ENCODE results near the gene YWHAB. TPM values are rescaled to one million over a fixed set of nuclear protein-coding genes. Genes with fewer than 3 reads are reported as not detected.
A peak's percentile ranks its signal among the peaks of the same experiment; 100 is the strongest.

YWHAB gene
- total RNA-seq (2014; rRNA removed; shearing (Covaris generic)), result 84.0 and 95.5 TPM in 2 replicates

DNA sequence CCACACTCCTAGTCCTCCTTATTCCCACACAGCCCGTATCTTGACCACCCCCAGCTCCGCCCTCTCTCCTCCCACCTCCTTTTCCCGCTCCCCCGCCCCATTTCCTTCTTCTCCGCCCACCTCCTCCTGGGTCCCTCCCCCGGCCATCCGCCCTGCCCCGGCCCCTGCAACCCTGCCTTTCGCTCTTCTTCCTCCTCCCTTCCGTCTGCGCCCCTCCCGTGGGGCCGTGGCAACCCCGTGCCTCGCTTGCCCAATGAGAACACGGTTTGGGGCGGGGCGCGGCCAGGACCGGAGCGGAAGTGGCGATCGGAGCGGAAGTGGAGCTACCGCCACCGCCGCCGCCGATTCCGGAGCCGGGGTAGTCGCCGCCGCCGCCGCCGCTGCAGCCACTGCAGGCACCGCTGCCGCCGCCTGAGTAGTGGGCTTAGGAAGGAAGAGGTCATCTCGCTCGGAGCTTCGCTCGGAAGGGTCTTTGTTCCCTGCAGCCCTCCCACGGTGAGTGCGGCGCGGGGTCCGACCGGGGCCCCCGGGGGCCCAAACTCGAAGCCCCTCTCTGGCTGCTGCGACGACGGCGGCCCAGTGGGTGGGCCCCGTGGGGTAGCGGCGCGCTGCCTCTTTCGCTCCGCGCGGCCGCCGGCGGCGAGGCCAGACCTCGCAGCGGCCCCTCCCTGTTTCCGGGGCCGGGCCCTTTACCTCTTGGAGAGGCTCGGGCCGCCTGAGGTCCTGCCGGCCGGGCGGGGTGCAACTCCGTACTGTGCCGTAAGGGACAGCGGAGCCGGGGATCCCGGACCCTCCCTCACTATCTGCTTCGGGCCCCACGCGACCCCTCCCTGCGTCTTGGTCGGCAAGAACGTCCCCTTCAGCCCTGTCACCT lies at the start of gene YWHAB:
YWHAB (plus strand) TSS at position 314 of the 874 bp plus-strand sequence. CDS start 15,829 bp downstream, outside the sequence.
- Histone ChIP-seq H3K36me3 (peaks cover 45% of the 10 kb centered on the region), H3K27me3 (replicated peaks) (no peaks in the 10 kb centered on the region), H3K4me1 (replicated peaks) (peaks cover 15% of the 10 kb centered on the region), H3K4me3 (peak within 1 kb of the TSS; percentile 93), H3K27ac (peak within 1 kb of the TSS; percentile 86), H3K9me3 (replicated peaks) (no peaks in the 10 kb centered on the region)
- DNase-seq (ENCODE audit: low read depth in 1 of 2, low spot score in 2 of 2), result peak; percentile 95 to 99

DNA sequence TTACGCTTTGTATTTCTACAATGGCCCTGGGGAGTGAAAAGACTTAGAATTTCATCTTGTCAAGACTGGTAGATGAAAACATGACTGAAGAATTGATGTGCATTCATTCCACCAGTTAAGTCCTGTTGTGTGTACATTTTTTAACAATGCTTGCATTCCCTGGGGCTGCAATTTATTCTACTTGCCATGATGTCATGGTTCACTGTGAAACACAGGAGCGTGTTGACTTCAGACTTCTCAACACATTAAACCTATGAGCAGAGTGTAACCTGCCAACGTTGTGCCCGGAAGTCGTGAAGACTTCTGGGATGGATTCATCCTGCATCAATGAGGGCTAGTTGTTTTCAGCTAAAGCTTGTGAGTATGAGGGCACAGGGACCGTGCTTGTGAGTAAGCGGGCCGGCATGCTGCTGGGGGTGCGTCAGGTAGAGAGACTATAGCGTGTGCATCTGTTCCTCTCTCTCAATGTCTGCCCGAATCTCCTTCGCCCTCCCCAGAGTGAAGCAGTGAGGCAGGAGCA lies 48.8 kb upstream of the YWHAB start:
- no peak overlapping the region for H3K27ac ChIP-seq
- no peaks in the 10 kb centered on the region for H3K9me3 ChIP-seq (replicated peaks)
- no peak for DNase-seq (ENCODE audit: low read depth in 1 of 2, low spot score in 2 of 2)
- H3K4me1 ChIP-seq (replicated peaks), result no peaks in the 10 kb centered on the region
- H3K36me3 ChIP-seq, result no peaks in the 10 kb centered on the region
- H3K4me3 ChIP-seq, result no peak overlapping the region
- peaks cover 64% of the 10 kb centered on the region for H3K27me3 ChIP-seq (replicated peaks)

DNA sequence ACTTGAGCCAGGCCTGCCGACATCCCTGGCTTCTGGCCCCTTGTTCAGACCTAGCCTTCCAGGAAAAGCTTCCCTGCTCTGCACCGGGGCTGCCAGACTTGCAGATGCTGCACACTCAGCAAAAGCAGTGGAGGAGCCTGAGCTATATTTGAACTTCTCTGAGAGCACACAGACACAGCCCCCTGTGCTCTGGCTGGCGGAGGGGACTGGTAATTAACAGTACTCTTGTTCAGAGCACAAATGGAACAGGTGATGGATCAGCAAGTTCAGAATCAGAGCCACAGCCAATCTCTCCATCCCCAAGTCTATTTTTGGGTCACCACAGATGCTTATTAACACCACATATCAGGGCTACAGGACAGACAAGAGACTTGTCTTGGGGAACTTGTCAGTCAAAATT lies 47.6 kb upstream of the YWHAB start:
- DNase-seq (ENCODE audit: low read depth in 1 of 2, low spot score in 2 of 2), result no peak
- Histone ChIP-seq H3K4me3 (no peak overlapping the region), H3K27ac (no peak overlapping the region), H3K4me1 (replicated peaks) (no peaks in the 10 kb centered on the region), H3K27me3 (replicated peaks) (peaks cover 64% of the 10 kb centered on the region), H3K9me3 (replicated peaks) (no peaks in the 10 kb centered on the region), H3K36me3 (no peaks in the 10 kb centered on the region)

DNA sequence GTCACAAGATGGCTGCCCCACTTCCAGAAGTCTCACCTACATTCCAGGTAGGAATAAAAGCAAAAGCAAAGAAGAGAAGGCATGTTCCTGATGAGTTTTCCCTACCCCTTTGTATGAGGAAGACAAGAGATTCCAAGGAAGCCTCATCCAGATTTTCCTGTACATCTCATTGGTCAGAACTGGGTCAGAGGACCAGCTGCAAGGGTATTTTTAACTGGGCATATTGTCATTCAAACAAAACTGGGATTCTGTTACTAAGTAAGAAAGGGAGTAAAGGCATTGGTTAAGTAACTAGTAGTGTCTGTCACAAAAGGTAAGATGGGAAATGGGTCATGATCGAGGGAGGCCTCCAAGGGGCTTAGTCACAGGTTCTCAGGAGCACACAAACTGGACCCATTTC lies 47.0 kb upstream of the YWHAB start:
- DNase-seq (ENCODE audit: low read depth in 1 of 2, low spot score in 2 of 2), result no peak
- Histone ChIP-seq H3K4me3 (no peak overlapping the region), H3K36me3 (no peaks in the 10 kb centered on the region), H3K27ac (no peak overlapping the region), H3K4me1 (replicated peaks) (no peaks in the 10 kb centered on the region), H3K9me3 (replicated peaks) (no peaks in the 10 kb centered on the region), H3K27me3 (replicated peaks) (peaks cover 63% of the 10 kb centered on the region)

DNA sequence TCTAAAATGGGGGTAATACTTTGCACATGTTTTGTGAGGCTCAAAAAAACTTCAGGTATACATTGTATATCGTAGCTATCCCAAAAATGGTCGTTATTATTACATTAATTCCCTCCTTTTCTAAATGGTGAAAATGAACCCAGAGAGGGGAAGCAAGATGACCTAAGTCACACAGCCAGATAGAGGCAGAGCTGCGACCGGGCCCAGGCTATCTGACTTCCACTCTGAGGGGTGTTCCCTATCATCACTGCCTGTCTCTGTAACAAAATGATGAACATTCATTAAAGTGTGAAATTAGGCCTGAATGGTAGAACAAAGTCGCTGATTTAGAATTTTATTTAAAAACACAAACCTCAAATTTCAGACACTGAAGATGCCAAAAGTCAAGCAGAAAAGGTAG lies 46.0 kb upstream of the YWHAB start:
- no peaks in the 10 kb centered on the region for H3K36me3 ChIP-seq

DNA sequence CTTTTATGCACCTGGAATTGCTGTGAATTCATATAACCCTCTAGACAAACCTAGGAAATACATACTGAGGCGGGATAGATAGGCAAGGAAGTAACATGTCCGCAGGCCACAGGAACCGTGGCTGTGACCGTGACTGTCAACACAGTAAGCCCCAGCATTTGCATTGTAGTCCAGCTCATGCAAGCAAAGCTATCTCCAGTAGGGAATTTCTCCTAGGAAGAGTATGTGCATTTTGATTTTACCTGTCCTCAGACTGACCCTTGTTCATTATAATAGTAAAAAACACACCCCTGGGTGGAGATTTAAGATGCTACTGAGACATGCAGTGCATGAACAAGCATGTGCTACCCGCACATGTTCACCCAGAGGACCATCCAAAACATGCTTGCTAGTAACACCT lies 44.7 kb upstream of the YWHAB start:
- no peaks in the 10 kb centered on the region for H3K9me3 ChIP-seq (replicated peaks)
- no peaks in the 10 kb centered on the region for H3K4me1 ChIP-seq (replicated peaks)
- H3K27ac ChIP-seq, result no peak overlapping the region
- DNase-seq (ENCODE audit: low read depth in 1 of 2, low spot score in 2 of 2), result no peak
- no peaks in the 10 kb centered on the region for H3K36me3 ChIP-seq
- H3K4me3 ChIP-seq, result no peak overlapping the region
- H3K27me3 ChIP-seq (replicated peaks), result peaks cover 58% of the 10 kb centered on the region

More for the DNA sequence above, 46.0 kb upstream of the YWHAB start:
- no peak overlapping the region for H3K27ac ChIP-seq
- no peaks in the 10 kb centered on the region for H3K9me3 ChIP-seq (replicated peaks)
- no peaks in the 10 kb centered on the region for H3K4me1 ChIP-seq (replicated peaks)
- H3K27me3 ChIP-seq (replicated peaks), result peaks cover 62% of the 10 kb centered on the region
- no peak for DNase-seq (ENCODE audit: low read depth in 1 of 2, low spot score in 2 of 2)
- no peak overlapping the region for H3K4me3 ChIP-seq

DNA sequence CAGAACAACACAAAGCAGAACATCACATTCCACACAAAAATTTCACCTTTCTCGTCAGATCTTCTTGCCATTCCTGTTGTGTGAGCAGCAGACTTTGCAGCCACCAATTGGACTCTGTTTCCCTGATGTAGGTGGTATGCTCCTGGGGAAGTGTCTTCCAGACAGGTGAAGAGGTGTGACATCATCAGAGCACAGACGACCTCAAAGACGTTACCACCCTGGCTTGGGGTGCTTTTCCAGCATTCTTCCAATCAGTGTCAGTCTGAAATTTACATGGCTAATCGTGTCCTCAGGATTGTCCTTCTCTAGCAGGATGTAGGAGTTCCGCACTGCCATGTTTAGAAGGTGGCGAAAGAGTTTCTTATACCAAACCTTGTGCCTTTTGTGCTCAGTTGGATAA lies 43.5 kb upstream of the YWHAB start:
- peaks cover 51% of the 10 kb centered on the region for H3K27me3 ChIP-seq (replicated peaks)
- H3K36me3 ChIP-seq, result no peaks in the 10 kb centered on the region
- no peaks in the 10 kb centered on the region for H3K4me1 ChIP-seq (replicated peaks)
- no peak for DNase-seq (ENCODE audit: low read depth in 1 of 2, low spot score in 2 of 2)
- no peaks in the 10 kb centered on the region for H3K9me3 ChIP-seq (replicated peaks)
- H3K27ac ChIP-seq, result no peak overlapping the region
- no peak overlapping the region for H3K4me3 ChIP-seq

DNA sequence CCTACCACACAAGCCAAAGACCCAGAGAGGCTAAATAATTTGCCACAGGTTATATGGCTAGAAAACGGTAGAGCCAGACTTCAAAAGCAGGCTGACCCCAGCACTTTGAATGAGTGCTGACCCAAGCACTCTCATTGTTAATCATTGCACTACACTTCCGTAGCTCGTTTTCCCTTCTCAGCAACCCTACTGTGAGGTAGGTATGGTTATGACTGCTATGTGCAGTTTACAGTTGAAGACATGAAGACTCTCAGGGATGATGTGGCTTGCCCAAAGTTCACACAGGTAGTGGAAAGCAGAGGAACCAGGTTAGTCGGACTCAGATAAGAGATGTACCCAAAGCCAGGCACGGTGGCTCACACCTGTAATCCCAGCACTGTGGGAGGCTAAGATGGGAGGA lies 41.6 kb upstream of the YWHAB start:
- DNase-seq (ENCODE audit: low read depth in 1 of 2, low spot score in 2 of 2), result no peak
- no peaks in the 10 kb centered on the region for H3K36me3 ChIP-seq
- peaks cover 33% of the 10 kb centered on the region for H3K27me3 ChIP-seq (replicated peaks)
- no peaks in the 10 kb centered on the region for H3K9me3 ChIP-seq (replicated peaks)
- H3K4me3 ChIP-seq, result no peak overlapping the region
- no peaks in the 10 kb centered on the region for H3K4me1 ChIP-seq (replicated peaks)
- H3K27ac ChIP-seq, result no peak overlapping the region

DNA sequence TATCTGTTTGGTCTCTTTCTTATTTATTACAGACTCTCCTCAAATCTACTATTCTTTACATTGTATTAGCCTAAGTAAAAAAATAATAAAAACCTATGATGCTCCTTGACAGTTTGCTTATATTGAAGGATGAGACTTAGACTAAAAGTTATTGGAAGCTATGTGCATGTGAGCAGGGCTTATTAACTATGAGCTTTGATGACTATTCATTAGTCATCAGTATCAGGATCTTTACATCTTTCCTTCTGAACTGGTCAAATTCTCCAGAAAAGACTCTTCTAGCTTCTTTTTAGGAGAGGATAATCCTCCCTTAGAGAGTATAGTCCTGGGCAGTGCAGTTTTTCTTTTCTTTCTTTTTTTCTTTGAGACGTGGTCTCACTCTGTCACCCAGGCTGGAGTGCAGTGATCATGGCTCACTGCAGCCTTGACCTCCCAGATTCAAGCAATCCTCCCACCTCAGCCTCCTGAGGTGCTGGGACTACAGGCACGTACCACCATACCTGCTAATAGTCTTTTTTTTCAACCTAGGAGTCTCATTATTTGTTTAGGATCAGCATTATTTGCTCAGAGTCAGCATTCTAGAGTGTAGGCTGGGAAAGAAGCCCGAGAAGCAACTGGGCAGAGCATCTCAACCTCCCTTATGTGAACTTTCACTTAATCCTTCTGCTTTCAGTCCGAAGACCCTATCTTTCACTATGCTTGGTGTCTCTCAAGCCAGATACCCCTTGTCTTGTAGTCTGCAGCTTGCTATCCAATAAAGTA lies 37.1 kb upstream of the YWHAB start:
- Histone ChIP-seq H3K36me3 (no peaks in the 10 kb centered on the region), H3K4me1 (replicated peaks) (no peaks in the 10 kb centered on the region), H3K9me3 (replicated peaks) (no peaks in the 10 kb centered on the region), H3K27me3 (replicated peaks) (peaks cover 23% of the 10 kb centered on the region), H3K27ac (no peak overlapping the region), H3K4me3 (no peak overlapping the region)
- no peak for DNase-seq (ENCODE audit: low read depth in 1 of 2, low spot score in 2 of 2)

DNA sequence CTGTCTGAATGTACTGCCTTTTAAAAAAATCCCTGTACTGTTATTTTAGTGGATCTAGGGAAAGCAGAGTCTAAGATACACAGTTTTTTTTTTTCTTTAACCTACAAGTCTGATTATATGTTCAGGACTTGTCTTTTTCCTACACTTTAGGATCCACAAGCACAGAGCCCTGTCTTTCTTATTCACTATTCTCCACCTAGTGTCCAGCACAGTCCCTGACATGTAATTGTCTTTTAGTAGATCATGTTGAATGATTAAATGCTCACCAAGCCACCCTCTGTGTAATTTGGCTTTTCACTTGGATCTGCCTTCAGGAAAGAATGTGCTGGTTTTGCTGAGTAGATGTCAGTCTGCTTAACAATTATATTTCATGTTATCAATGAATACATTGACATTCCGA lies 35.8 kb upstream of the YWHAB start:
- Histone ChIP-seq H3K27ac (no peak overlapping the region), H3K27me3 (replicated peaks) (peaks cover 17% of the 10 kb centered on the region), H3K36me3 (no peaks in the 10 kb centered on the region), H3K9me3 (replicated peaks) (no peaks in the 10 kb centered on the region), H3K4me3 (no peak overlapping the region), H3K4me1 (replicated peaks) (no peaks in the 10 kb centered on the region)
- no peak for DNase-seq (ENCODE audit: low read depth in 1 of 2, low spot score in 2 of 2)

DNA sequence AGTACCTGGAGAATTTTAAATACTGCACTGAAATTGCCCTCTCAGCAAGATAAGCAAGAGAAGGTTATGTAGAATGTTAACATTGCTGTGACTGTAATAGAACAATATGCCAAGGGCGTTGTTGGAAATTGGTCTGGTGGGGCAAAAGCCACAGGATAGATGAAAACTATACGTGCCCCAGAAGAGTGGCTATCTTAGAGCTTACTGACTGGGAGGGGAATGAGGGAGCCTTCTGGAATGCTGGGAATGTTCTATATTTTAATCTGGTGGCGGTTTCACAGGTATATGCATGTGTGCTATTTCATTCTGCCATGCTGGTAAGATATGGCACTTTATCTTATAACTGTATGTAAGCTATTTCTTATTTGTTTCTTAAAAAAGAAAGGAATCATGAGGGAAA lies 35.2 kb upstream of the YWHAB start:
- Histone ChIP-seq H3K27me3 (replicated peaks) (peaks cover 17% of the 10 kb centered on the region), H3K9me3 (replicated peaks) (no peaks in the 10 kb centered on the region)

DNA sequence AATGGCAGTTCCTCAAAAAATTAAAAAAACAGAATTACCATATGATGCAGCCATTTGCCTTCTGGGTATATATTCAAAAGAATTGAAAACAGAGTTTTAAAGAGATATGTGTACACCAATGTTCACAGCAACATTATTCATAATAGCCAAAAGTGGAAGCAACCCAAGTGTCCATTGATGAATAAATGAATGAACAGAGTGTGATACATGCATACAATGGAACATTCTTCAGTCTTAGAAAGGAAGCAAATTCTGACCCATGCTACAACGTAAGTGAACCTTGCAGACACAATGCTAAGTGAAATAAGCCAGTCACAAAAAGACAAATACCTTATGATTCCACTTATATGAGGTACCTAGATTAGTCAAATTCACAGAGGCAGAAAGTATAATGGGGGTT lies 34.7 kb upstream of the YWHAB start:
- no peaks in the 10 kb centered on the region for H3K4me1 ChIP-seq (replicated peaks)
- H3K36me3 ChIP-seq, result no peaks in the 10 kb centered on the region
- no peaks in the 10 kb centered on the region for H3K9me3 ChIP-seq (replicated peaks)
- peaks cover 13% of the 10 kb centered on the region for H3K27me3 ChIP-seq (replicated peaks)
- H3K4me3 ChIP-seq, result no peak overlapping the region
- DNase-seq (ENCODE audit: low read depth in 1 of 2, low spot score in 2 of 2), result no peak
- no peak overlapping the region for H3K27ac ChIP-seq

More for the DNA sequence above, 35.2 kb upstream of the YWHAB start:
- Histone ChIP-seq H3K4me1 (replicated peaks) (no peaks in the 10 kb centered on the region), H3K27ac (no peak overlapping the region), H3K36me3 (no peaks in the 10 kb centered on the region), H3K4me3 (no peak overlapping the region)
- DNase-seq (ENCODE audit: low read depth in 1 of 2, low spot score in 2 of 2), result no peak

DNA sequence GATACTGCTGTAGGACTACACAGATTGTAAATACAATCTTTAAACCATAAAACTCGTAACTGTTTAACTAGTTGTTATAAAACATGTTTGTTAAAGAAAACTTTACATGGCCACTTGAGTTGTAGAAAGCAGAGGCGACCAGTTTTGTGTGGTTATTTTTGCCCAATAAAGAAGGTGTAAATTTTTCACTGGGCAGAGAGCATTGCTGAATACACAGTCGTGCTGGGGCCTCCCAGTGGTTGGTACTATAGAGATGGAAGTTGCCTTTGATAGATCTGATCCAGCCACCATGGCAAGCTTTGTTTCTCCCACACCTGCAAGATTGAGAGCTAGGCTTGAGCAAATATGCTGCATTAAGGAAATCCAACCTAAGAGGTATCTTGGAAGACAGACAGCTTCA lies 34.0 kb upstream of the YWHAB start:
- Histone ChIP-seq H3K27me3 (replicated peaks) (peaks cover 16% of the 10 kb centered on the region), H3K27ac (no peak overlapping the region), H3K4me3 (no peak overlapping the region), H3K36me3 (no peaks in the 10 kb centered on the region), H3K9me3 (replicated peaks) (no peaks in the 10 kb centered on the region), H3K4me1 (replicated peaks) (no peaks in the 10 kb centered on the region)
- no peak for DNase-seq (ENCODE audit: low read depth in 1 of 2, low spot score in 2 of 2)

DNA sequence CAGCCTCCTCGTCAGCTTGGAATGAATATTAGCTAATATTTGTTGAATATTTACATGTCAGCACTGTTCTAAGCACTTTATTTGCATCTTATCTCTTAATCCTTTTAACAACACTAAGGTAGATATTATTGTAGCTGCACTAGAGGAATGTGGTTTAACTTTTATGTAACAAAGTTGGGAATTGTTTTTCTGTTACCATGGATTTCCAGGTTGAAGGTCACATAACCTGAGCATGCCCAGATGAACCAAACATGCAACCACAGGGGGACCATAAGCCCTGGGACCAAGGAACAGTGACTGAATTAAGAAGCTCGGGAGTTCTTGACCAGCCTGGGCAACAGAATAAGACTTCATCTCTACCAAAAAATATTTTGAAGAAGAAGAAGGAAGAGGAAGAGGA lies 29.1 kb upstream of the YWHAB start:
- no peak for DNase-seq (ENCODE audit: low read depth in 1 of 2, low spot score in 2 of 2)

More for the DNA sequence above, 29.1 kb upstream of the YWHAB start:
- Histone ChIP-seq H3K27me3 (replicated peaks) (peaks cover 7% of the 10 kb centered on the region; the same call in 1 of the 2 replicates), H3K36me3 (no peaks in the 10 kb centered on the region), H3K9me3 (replicated peaks) (no peaks in the 10 kb centered on the region), H3K27ac (no peak overlapping the region), H3K4me3 (no peak overlapping the region), H3K4me1 (replicated peaks) (peaks cover 4% of the 10 kb centered on the region)

All from SJSA1 (cell line).